Kidney epithelial cell (primary cell): Measurements from ENCODE around the gene RIF1. TPM values are rescaled to one million over a fixed set of nuclear protein-coding genes. Genes with fewer than 3 reads are reported as not detected.

Source experiments
- DNase-seq: peaks from one replicate; pipeline ENCODE4 v3.0.0-alpha.2; 2010; ENCODE audit warnings: low read depth
- H3K27me3 ChIP-seq: 2 replicates; pipeline ENCODE4 v1.6.0; 2011; ENCODE audit warnings: low read length; ENCODE audit not compliant: control insufficient read depth, insufficient read depth
- H3K36me3 ChIP-seq: 2 replicates; pipeline ENCODE4 v1.5.1; 2011; ENCODE audit warnings: low read length; ENCODE audit not compliant: control insufficient read depth, insufficient read depth
- H3K4me3 ChIP-seq: 2 replicates; pipeline ENCODE4 v1.5.1; 2011; ENCODE audit warnings: low read depth, mild to moderate bottlenecking, control low read depth, low read length
- total RNA-seq: library from RNA; depleted of rRNA; stranded (reverse); fragments of >200 nt; gene quantifications from 2 replicates; pipeline ENCODE4 v1.2.3, GENCODE V29; 2015
- TF ChIP-seq, protein P1 (sequence below): IDR thresholded peaks from 2 replicates; pipeline ENCODE4 v1.5.1; 2011; ENCODE audit warnings: mild to moderate bottlenecking, moderate library complexity, low read length, control low read depth, inconsistent platforms; ENCODE audit not compliant: insufficient read depth, poor library complexity, severe bottlenecking

Gene RIF1
- total RNA-seq, 1 donor from 2014 or later, result 26.6 TPM

DNA sequence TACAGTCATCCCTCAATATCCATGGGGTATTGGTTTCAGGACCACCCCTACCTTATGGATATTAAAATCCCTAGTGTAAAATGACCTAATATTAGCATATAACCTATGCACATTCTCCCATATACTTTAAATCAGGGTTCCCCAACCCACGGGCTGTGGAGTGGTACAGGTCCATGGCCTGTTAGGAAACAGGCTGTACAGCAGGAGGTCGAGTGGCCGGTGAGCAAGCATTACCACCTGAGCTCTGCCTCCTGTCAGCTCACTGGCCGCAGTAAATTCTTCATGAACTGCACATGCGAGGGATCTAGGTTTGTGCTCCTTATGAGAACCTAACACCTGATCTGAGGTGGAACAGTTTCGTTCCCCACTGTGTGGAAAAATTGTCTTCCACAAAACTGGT is 73.8 kb downstream of the RIF1 start:
- Histone ChIP-seq H3K36me3 (no peaks in the 10 kb centered on the region), H3K27me3 (no peaks in the 10 kb centered on the region), H3K4me3 (no peak overlapping the region)
- no peak for DNase-seq
- TF ChIP-seq, protein P1, sequence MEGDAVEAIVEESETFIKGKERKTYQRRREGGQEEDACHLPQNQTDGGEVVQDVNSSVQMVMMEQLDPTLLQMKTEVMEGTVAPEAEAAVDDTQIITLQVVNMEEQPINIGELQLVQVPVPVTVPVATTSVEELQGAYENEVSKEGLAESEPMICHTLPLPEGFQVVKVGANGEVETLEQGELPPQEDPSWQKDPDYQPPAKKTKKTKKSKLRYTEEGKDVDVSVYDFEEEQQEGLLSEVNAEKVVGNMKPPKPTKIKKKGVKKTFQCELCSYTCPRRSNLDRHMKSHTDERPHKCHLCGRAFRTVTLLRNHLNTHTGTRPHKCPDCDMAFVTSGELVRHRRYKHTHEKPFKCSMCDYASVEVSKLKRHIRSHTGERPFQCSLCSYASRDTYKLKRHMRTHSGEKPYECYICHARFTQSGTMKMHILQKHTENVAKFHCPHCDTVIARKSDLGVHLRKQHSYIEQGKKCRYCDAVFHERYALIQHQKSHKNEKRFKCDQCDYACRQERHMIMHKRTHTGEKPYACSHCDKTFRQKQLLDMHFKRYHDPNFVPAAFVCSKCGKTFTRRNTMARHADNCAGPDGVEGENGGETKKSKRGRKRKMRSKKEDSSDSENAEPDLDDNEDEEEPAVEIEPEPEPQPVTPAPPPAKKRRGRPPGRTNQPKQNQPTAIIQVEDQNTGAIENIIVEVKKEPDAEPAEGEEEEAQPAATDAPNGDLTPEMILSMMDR, result no peak

DNA sequence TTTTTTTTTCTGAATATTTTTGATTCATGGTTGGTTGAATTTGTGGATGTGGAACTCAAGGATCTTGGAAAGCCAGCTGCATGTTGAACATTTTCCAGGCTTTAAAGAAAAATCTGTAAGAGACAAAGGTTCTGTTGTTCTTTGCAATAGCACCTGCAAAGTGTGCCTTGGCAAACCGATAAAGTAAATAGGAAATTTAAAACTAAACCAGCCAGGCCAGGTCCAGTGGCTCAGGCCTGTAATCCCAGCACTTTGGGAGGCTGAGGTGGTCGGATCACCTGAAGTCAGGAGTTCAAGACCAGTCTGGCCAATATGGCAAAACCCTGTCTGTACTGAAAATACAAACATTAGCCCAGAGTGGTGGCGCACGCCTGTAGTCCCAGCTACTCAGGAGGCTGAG is 74.4 kb downstream of the RIF1 start:
- Histone ChIP-seq H3K36me3 (no peaks in the 10 kb centered on the region), H3K4me3 (no peak overlapping the region), H3K27me3 (no peaks in the 10 kb centered on the region)
- TF ChIP-seq, protein P1, result no peak
- no peak for DNase-seq

DNA sequence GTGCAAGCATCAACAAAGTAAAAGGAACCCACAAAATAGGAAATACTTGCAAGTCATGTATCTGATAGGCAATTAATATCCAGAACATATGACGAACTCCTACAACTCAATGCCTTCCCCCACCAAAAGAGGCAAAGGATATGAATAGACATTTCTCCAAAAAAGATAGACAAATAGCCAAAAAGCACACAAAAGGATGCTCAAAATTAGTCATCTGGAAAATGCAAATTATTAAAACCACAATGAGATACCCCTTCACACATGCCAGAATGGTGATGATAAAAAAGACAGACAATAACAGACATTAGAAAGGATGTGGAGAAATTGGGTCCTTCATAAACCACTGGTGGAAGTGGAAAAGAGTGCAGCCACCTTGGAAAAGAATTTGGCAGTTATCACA is 76.4 kb downstream of the RIF1 start:
- DNase-seq, result no peak
- no peak overlapping the region for H3K4me3 ChIP-seq
- no peaks in the 10 kb centered on the region for H3K27me3 ChIP-seq
- TF ChIP-seq, protein P1, result no peak
- H3K36me3 ChIP-seq, result no peaks in the 10 kb centered on the region

DNA sequence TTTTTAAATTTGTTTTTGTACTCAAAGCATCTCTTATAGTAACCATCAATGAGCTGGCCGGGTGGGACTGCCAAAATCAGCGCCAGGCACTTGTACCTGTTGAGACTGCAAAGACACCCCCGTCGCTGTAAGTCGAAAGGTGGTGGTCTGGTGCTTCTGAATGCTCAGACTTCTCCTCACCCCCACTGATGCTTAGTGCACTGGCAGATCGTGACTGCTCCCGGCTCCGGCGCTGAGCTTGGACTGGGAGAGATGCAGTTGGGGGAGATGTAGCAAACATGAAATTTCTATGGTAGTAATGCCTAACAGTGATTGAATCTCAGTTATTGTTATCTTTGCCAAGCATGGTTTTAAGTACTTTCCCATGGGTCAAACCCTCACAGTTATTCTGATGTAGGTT is 80.6 kb downstream of the RIF1 start:
- no peak overlapping the region for H3K4me3 ChIP-seq
- H3K36me3 ChIP-seq, result no peaks in the 10 kb centered on the region
- TF ChIP-seq, protein P1, result no peak
- no peak for DNase-seq
- H3K27me3 ChIP-seq, result no peaks in the 10 kb centered on the region

DNA sequence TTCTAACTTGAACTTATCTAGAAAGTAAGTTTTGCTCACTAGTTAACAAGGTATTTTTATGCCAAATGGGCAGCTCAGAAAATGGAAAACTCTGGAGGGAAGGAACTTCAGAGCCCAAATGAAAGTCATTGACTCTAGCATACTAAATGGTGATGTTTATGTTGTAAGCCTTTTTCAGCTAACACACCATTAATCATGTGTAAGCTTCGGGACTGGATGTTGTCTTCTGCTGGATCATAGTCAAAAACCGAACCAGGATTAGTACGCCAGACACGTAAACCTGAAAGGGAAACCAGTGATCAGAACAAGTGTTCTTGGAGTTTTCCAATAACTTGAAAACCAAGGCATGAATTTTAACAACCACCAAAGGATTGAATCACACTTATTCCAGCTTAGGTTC is 81.8 kb downstream of the RIF1 start:
- no peak for DNase-seq
- Histone ChIP-seq H3K4me3 (no peak overlapping the region), H3K27me3 (no peaks in the 10 kb centered on the region), H3K36me3 (no peaks in the 10 kb centered on the region)
- TF ChIP-seq, protein P1, result no peak

DNA sequence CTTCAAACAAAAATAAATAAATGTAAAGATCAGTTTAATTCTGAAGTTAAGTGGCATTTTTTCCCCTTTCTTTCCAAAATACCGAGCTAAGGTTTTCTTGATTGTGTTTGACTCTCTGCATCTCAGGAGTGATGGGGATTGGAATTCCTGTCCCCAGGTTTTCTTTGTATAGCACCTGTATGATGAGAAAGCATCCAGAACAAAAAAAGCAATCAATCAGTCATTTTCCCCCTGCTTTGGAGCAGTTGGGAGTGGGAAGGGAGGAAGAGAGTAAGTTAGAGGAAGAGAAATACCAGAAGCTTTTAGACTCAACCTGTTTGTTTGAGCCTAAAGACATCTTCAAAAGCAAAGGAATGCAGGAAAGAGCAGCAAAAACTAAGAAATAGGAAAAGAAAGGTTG is 88.5 kb downstream of the RIF1 start:
- TF ChIP-seq, protein P1, result no peak
- no peak overlapping the region for H3K4me3 ChIP-seq
- no peaks in the 10 kb centered on the region for H3K36me3 ChIP-seq
- no peak for DNase-seq
- no peaks in the 10 kb centered on the region for H3K27me3 ChIP-seq
